WTC11 (cell line): Measurements from ENCODE around the gene GOSR2. TPM values are rescaled to one million over a fixed set of nuclear protein-coding genes. Genes with fewer than 3 reads are reported as not detected.
A peak's percentile ranks its signal among the peaks of the same experiment; 100 is the strongest.
"Not testable (repeated sequence)": the region's sequence is repeated elsewhere in the genome, so short reads cannot be mapped to it uniquely, and the experiment has no call there.

ENCODE experiments used
- ATAC-seq: fragments of 200-7000 bp; cut with Tn5 transposase; 2 replicates; pipeline ENCODE4 v1.10.0; 2021; ENCODE audit warnings: mild to moderate bottlenecking, moderate library complexity
- CTCF ChIA-PET: fragments of 300-600 bp; sonication (Branson Sonifier 250); formaldehyde crosslinking; loops from one replicate; lab custom pipeline; 2021; ENCODE audit warnings: antibody characterized with exemption; lab: Charles Lee
- POLR2A ChIA-PET: fragments of 350-600 bp; sonication (Branson Sonifier 250); formaldehyde crosslinking; loops from one replicate; lab custom pipeline; 2021; ENCODE audit warnings: antibody characterized with exemption; lab: Charles Lee
- DNase-seq: peaks from one replicate; pipeline ENCODE4 v3.0.0; 2021; ENCODE audit warnings: low spot score
- H3K27ac Mint-ChIP-seq: 2 replicates; pipeline ENCODE4 v1.8.0; 2021; ENCODE audit warnings: mixed read lengths
- H3K27me3 Mint-ChIP-seq: 2 replicates; pipeline ENCODE4 v1.8.0; 2021; ENCODE audit warnings: low read depth, mild to moderate bottlenecking, moderate library complexity, mixed read lengths
- H3K36me3 Mint-ChIP-seq: 2 replicates; pipeline ENCODE4 v1.8.0; 2021; ENCODE audit warnings: mixed read lengths
- H3K4me1 Mint-ChIP-seq: 2 replicates; pipeline ENCODE4 v1.8.0; 2022; ENCODE audit warnings: mixed read lengths
- H3K4me3 Mint-ChIP-seq: 2 replicates; pipeline ENCODE4 v1.8.0; 2021; ENCODE audit warnings: mild to moderate bottlenecking, moderate library complexity, mixed read lengths
- H3K9me3 Mint-ChIP-seq: 2 replicates; pipeline ENCODE4 v1.8.0; 2021; ENCODE audit warnings: mixed read lengths
- ESRRA ChIP-seq: sonication (generic); formaldehyde crosslinking; IDR thresholded peaks from 2 replicates; pipeline ENCODE4 v1.8.1; 2022; ENCODE audit warnings: mild to moderate bottlenecking, missing genetic modification reagents, borderline replicate concordance
- GABPB1 ChIP-seq: sonication (generic); formaldehyde crosslinking; IDR thresholded peaks from 2 replicates; pipeline ENCODE4 v1.8.1; 2023; ENCODE audit warnings: mild to moderate bottlenecking, missing genetic modification reagents
- HMGA2 ChIP-seq: fragments of 250-450 bp; sonication (Bioruptor Pico); IDR thresholded peaks from 2 replicates; pipeline ENCODE4 v1.4.0; 2021; ENCODE audit warnings: mild to moderate bottlenecking, moderate library complexity
- NFE2L1 ChIP-seq: sonication (generic); formaldehyde crosslinking; IDR thresholded peaks from 2 replicates; pipeline ENCODE4 v1.8.1; 2023; ENCODE audit warnings: missing genetic modification reagents
- RORB ChIP-seq: fragments of 250-450 bp; sonication (Bioruptor Pico); IDR thresholded peaks from 2 replicates; pipeline ENCODE4 v1.9.0; 2021; ENCODE audit warnings: mild to moderate bottlenecking
- TEAD4 ChIP-seq: sonication (generic); formaldehyde crosslinking; IDR thresholded peaks from 2 replicates; pipeline ENCODE4 v1.8.0; 2022; ENCODE audit warnings: mild to moderate bottlenecking, missing genetic modification reagents
- ZNF263 ChIP-seq: sonication (generic); formaldehyde crosslinking; IDR thresholded peaks from 2 replicates; pipeline ENCODE4 v1.8.1; 2022; ENCODE audit warnings: low read depth, mild to moderate bottlenecking, moderate library complexity, missing genetic modification reagents
- ZNF396 ChIP-seq: fragments of 250-450 bp; sonication (Bioruptor Pico); IDR thresholded peaks from 2 replicates; pipeline ENCODE4 v1.8.0; 2021; ENCODE audit warnings: mild to moderate bottlenecking, moderate library complexity, borderline replicate concordance
- microRNA-seq: library from miRNA; unstranded; fragments of <30 nt; microRNA quantifications from one replicate; pipeline ENCODE4 v1.2.0, GENCODE V29; 2022; ENCODE audit warnings: borderline number of aligned reads
- total RNA-seq: library from RNA; stranded (reverse); gene quantifications from 3 replicates; pipeline ENCODE4 v1.2.3, GENCODE V29; 2021
- TF ChIP-seq, protein P1 (sequence below): fragments of 250-450 bp; sonication (Bioruptor Pico); IDR thresholded peaks from 2 replicates; pipeline ENCODE4 v1.9.0; 2021; ENCODE audit warnings: mild to moderate bottlenecking

GOSR2 gene
- total RNA-seq, 1 experiment from 2014 or later: 45.8 TPM

DNA sequence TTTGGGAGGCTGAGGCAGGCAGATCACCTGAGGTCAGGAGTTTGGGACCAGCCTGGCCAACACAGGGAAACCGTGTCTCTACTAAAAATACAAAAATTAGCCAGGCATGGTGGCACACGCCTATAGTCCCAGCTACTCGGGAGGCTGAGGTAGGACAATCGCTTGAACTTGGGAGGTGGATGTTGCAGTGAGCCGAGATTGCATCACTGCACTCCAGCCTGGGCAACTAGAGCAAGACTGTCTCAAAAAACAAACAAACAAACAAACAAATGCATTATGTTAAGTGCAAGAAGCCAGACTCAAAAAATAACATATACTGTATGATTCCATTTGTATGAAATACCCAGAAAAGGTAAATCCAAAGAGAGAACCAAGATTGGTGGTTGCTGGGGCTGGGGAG, 65.0 kb downstream of the GOSR2 start:
- CTCF ChIA-PET, H3K36me3 Mint-ChIP-seq, H3K9me3 Mint-ChIP-seq, H3K4me3 Mint-ChIP-seq, H3K27me3 Mint-ChIP-seq, POLR2A ChIA-PET, ATAC-seq, H3K4me1 Mint-ChIP-seq, DNase-seq, H3K27ac Mint-ChIP-seq: not testable (repeated sequence)
- peak; percentile 16; the same call in 1 of the 2 replicates for TF ChIP-seq GABPB1

DNA sequence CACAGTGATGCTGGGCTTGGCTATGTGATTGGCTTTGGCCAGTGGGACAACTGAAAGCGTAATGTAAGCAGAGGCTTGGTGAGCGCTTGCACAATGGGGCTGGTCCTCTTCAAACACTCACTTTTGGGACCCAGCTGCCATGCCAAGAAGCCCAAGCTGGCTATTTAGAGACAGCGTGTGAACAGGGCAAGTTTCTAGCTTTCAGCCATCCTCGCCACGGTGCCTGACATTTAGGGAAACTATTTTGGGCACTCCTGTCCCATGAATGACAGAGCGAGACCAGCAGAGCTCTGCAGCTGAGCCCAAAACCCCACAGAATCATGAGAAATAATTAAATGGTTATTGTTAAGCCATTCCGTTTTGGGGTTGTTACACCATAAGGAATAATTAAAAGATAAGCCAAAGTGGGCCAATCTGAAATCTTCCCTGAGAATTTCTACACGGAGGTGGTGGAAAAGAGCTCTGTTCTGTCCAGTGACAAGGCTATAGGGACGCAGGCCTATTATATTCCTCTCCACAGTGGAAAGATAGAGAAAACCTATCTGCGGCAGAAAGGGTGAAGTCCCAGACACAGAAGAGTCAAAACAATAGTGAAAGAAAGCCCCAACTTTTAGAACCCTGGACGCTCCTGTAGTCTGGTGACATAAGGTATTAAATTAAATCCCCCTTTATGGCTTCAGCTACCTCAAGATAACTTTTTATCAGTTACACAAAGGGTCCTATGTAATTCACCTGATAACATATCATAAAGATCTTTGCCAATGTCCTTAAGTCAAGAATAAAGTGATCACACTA, 66.9 kb downstream of the GOSR2 start:
- no peaks in the 10 kb centered on the region for H3K36me3 Mint-ChIP-seq
- TF ChIP-seq ZNF396 (CRISPR knock-in tag): no peak
- no peak for TF ChIP-seq RORB (CRISPR knock-in tag)
- TF ChIP-seq NFE2L1: no peak
- TF ChIP-seq, protein P1, sequence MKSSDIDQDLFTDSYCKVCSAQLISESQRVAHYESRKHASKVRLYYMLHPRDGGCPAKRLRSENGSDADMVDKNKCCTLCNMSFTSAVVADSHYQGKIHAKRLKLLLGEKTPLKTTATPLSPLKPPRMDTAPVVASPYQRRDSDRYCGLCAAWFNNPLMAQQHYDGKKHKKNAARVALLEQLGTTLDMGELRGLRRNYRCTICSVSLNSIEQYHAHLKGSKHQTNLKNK: no peak
- no peak for TF ChIP-seq TEAD4
- H3K27me3 Mint-ChIP-seq: peaks cover 4% of the 10 kb centered on the region; the same call in 1 of the 2 replicates
- DNase-seq (no peak), ATAC-seq (no peak)
- H3K4me1 Mint-ChIP-seq: no peaks in the 10 kb centered on the region
- CTCF ChIA-PET: interaction anchor here (1.4 to 1.8 kb wide), 2 partner anchors 13 to 47 kb away, joined by 6 to 7 read pairs; no protein-coding TSS in a partner anchor
- no peak overlapping the region for H3K4me3 Mint-ChIP-seq
- no peaks in the 10 kb centered on the region for H3K9me3 Mint-ChIP-seq
- no peak overlapping the region for H3K27ac Mint-ChIP-seq
- POLR2A ChIA-PET: no interaction called here

DNA sequence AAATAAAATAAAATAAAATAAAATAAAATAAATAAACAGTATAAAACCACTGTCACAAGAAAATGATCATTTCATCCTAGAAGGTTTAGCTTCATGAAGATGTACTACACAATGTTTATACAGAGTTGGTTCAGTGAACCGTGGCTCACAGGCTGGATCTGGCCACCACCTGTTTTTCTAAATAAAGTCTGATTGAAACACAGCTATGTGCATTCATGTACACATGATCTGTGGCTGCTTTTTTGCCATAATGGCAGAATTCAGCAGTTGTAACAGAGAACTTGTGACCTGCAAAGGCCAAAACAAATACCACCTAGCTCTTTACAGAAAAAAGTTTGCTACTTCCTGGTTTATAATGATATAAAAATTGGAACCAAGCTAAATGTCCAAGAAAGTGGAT, 68.7 kb downstream of the GOSR2 start:
- Mint-ChIP-seq H3K27me3 (no peaks in the 10 kb centered on the region), H3K27ac (no peak overlapping the region), H3K36me3 (no peaks in the 10 kb centered on the region), H3K4me1 (no peaks in the 10 kb centered on the region), H3K9me3 (no peaks in the 10 kb centered on the region), H3K4me3 (no peak overlapping the region)
- ATAC-seq (no peak), DNase-seq (no peak)
- POLR2A ChIA-PET: no interaction called here
- TF ChIP-seq ZNF263 (no peak), ESRRA (CRISPR knock-in tag) (no peak), HMGA2 (CRISPR knock-in tag) (0 out of 2 replicates have a peak, but pooled peaks have one; percentile 7)
- CTCF ChIA-PET: interaction anchor here (0.8 kb wide), 1 partner anchor 15 kb away, joined by 6 read pairs; no protein-coding TSS in a partner anchor

Small RNA genes within 50 kb of the gene (microRNA-seq; reads per million reads assigned to microRNA genes)
- not detected for gene MIR5089

Other genes with a start within 250 kb of the GOSR2 start
- gene WNT3, start 104.5 kb upstream of the GOSR2 start, total RNA-seq: 6.5 to 14.1 TPM (median 6.7 TPM) in 3 replicates
- gene WNT9B, start 71.6 kb upstream of the GOSR2 start, total RNA-seq: 0.41 to 0.87 TPM (median 0.44 TPM) in 3 replicates
- 3.1 to 4.9 TPM (median 4.7 TPM) in 3 replicates for gene RPRML, start 56.1 kb downstream of the GOSR2 start, total RNA-seq